Central memory CD8-positive, alpha-beta T cell (primary cell): ENCODE data around the gene SNAI3.

Source experiments
- ATAC-seq: fragments of 150-1000 bp; cut with Tn5 transposase; replicated peaks from 2 replicates; pipeline ENCODE4 v1.10.0; 2022; ENCODE audit warnings: mild to moderate bottlenecking, moderate FRiP score, moderate number of reproducible peaks; ENCODE audit not compliant: poor library complexity, severe bottlenecking; ENCODE audit errors: extremely low read depth
- DNase-seq, 2 donors: peaks; one replicate each; pipeline ENCODE4 v3.0.0; 2021; ENCODE audit warnings: low spot score in 2 of 2
- H3K27ac Mint-ChIP-seq: one replicate; pipeline ENCODE4 v1.8.0; 2022; ENCODE audit warnings: low read depth, mild to moderate bottlenecking, moderate library complexity, mixed read lengths
- H3K27me3 Mint-ChIP-seq: one replicate; pipeline ENCODE4 v1.8.0; 2022; ENCODE audit warnings: mixed read lengths
- H3K36me3 Mint-ChIP-seq: one replicate; pipeline ENCODE4 v1.8.0; 2022; ENCODE audit warnings: mild to moderate bottlenecking, moderate library complexity, mixed read lengths; ENCODE audit not compliant: insufficient read depth
- H3K4me1 Mint-ChIP-seq: one replicate; pipeline ENCODE4 v1.8.0; 2022; ENCODE audit warnings: mixed read lengths
- H3K4me3 Mint-ChIP-seq: one replicate; pipeline ENCODE4 v1.8.0; 2022; ENCODE audit warnings: mild to moderate bottlenecking, moderate library complexity, mixed read lengths
- H3K9me3 Mint-ChIP-seq: one replicate; pipeline ENCODE4 v1.8.0; 2022; ENCODE audit warnings: mixed read lengths

SNAI3 gene

GRCh38 chr16:88688013-88688778 is 1.9 kb upstream of the SNAI3 start:
- H3K27me3 Mint-ChIP-seq, result no peaks in the 10 kb centered on the region
- H3K4me1 Mint-ChIP-seq, result peaks cover 22% of the 10 kb centered on the region
- H3K4me3 Mint-ChIP-seq, result no peak overlapping the region
- no peak overlapping the region for H3K27ac Mint-ChIP-seq
- H3K36me3 Mint-ChIP-seq, result peaks cover 10% of the 10 kb centered on the region
- DNase-seq (no peak), ATAC-seq (no peak)
- no peaks in the 10 kb centered on the region for H3K9me3 Mint-ChIP-seq

GRCh38 chr16:88687676-88688012 is 1.3 kb upstream of the SNAI3 start:
- H3K36me3 Mint-ChIP-seq, result peaks cover 10% of the 10 kb centered on the region
- H3K9me3 Mint-ChIP-seq, result no peaks in the 10 kb centered on the region
- ATAC-seq (no peak), DNase-seq (no peak)
- no peaks in the 10 kb centered on the region for H3K27me3 Mint-ChIP-seq
- peak overlapping the region; percentile 78 for H3K4me3 Mint-ChIP-seq
- peaks cover 19% of the 10 kb centered on the region for H3K4me1 Mint-ChIP-seq
- H3K27ac Mint-ChIP-seq, result no peak overlapping the region

GRCh38 chr16:88687254-88687576 is 908 bp upstream of the SNAI3 start:
- ATAC-seq, result no peak
- no peak for DNase-seq
- H3K36me3 Mint-ChIP-seq, result peaks cover 10% of the 10 kb centered on the region
- H3K4me1 Mint-ChIP-seq, result peaks cover 19% of the 10 kb centered on the region
- no peaks in the 10 kb centered on the region for H3K9me3 Mint-ChIP-seq
- peak overlapping the region; percentile 78 for H3K4me3 Mint-ChIP-seq
- no peak overlapping the region for H3K27ac Mint-ChIP-seq
- H3K27me3 Mint-ChIP-seq, result no peaks in the 10 kb centered on the region

GRCh38 chr16:88686062-88686438 is 257 bp downstream of the SNAI3 start:
- Mint-ChIP-seq H3K27me3 (no peaks in the 10 kb centered on the region), H3K27ac (no peak overlapping the region), H3K36me3 (peaks cover 10% of the 10 kb centered on the region), H3K9me3 (no peaks in the 10 kb centered on the region), H3K4me1 (peaks cover 21% of the 10 kb centered on the region), H3K4me3 (peak overlapping the region; percentile 78)
- DNase-seq (no peak), ATAC-seq (peak; percentile 62)

- peaks cover 15% of the 10 kb centered on the region for H3K4me1 Mint-ChIP-seq
- H3K36me3 Mint-ChIP-seq, result peaks cover 14% of the 10 kb centered on the region
- H3K27me3 Mint-ChIP-seq, result no peaks in the 10 kb centered on the region
- peak overlapping the region; percentile 78 for H3K4me3 Mint-ChIP-seq
- DNase-seq, result no peak
- H3K27ac Mint-ChIP-seq, result no peak overlapping the region
- ATAC-seq, result peak; percentile 17
- H3K9me3 Mint-ChIP-seq, result no peaks in the 10 kb centered on the region
Observed at GRCh38 chr16:88685156-88686061, 898 bp downstream of the SNAI3 start.

GRCh38 chr16:88684569-88685155 is 1.6 kb downstream of the SNAI3 start:
- no peaks in the 10 kb centered on the region for H3K27me3 Mint-ChIP-seq
- H3K9me3 Mint-ChIP-seq, result no peaks in the 10 kb centered on the region
- peaks cover 13% of the 10 kb centered on the region for H3K4me1 Mint-ChIP-seq
- H3K36me3 Mint-ChIP-seq, result peaks cover 15% of the 10 kb centered on the region
- ATAC-seq, result no peak
- DNase-seq, result no peak
- H3K27ac Mint-ChIP-seq, result no peak overlapping the region
- peak overlapping the region; percentile 78 for H3K4me3 Mint-ChIP-seq

- DNase-seq (no peak), ATAC-seq (peak; percentile 56)
- Mint-ChIP-seq H3K9me3 (no peaks in the 10 kb centered on the region), H3K4me1 (peaks cover 13% of the 10 kb centered on the region), H3K4me3 (peak overlapping the region; percentile 42), H3K27me3 (no peaks in the 10 kb centered on the region), H3K36me3 (peaks cover 13% of the 10 kb centered on the region), H3K27ac (peak overlapping the region; percentile 83)
Observed at GRCh38 chr16:88681709-88682451, 4.4 kb downstream of the SNAI3 start.

GRCh38 chr16:88681084-88681680 is 5.1 kb downstream of the SNAI3 start:
- Mint-ChIP-seq H3K9me3 (no peaks in the 10 kb centered on the region), H3K27me3 (no peaks in the 10 kb centered on the region), H3K36me3 (peaks cover 13% of the 10 kb centered on the region), H3K4me3 (peak overlapping the region; percentile 42), H3K27ac (peak overlapping the region; percentile 83), H3K4me1 (peaks cover 13% of the 10 kb centered on the region)
- ATAC-seq, result no peak
- no peak for DNase-seq

- Mint-ChIP-seq H3K36me3 (peaks cover 13% of the 10 kb centered on the region), H3K9me3 (no peaks in the 10 kb centered on the region), H3K4me1 (peaks cover 13% of the 10 kb centered on the region), H3K27ac (no peak overlapping the region), H3K27me3 (no peaks in the 10 kb centered on the region), H3K4me3 (no peak overlapping the region)
- ATAC-seq, result no peak
- DNase-seq, result no peak
Observed at GRCh38 chr16:88680554-88681083, 5.7 kb downstream of the SNAI3 start.

GRCh38 chr16:88678224-88678979 is 7.9 kb downstream of the SNAI3 start:
- Mint-ChIP-seq H3K36me3 (peaks cover 9% of the 10 kb centered on the region), H3K9me3 (no peaks in the 10 kb centered on the region), H3K4me1 (peaks cover 13% of the 10 kb centered on the region), H3K27me3 (no peaks in the 10 kb centered on the region), H3K27ac (no peak overlapping the region), H3K4me3 (no peak overlapping the region)
- DNase-seq (no peak), ATAC-seq (no peak)

- H3K27me3 Mint-ChIP-seq, result no peaks in the 10 kb centered on the region
Observed at GRCh38 chr16:88677721-88678120, 8.6 kb downstream of the SNAI3 start.

More at GRCh38 chr16:88677721-88678120, 8.6 kb downstream of the SNAI3 start:
- DNase-seq, result no peak
- H3K9me3 Mint-ChIP-seq, result no peaks in the 10 kb centered on the region
- no peak for ATAC-seq
- H3K27ac Mint-ChIP-seq, result no peak overlapping the region
- no peak overlapping the region for H3K4me3 Mint-ChIP-seq
- H3K4me1 Mint-ChIP-seq, result peaks cover 13% of the 10 kb centered on the region
- peaks cover 9% of the 10 kb centered on the region for H3K36me3 Mint-ChIP-seq
